ENCODE results near the gene SDHA. TPM values are rescaled to one million over a fixed set of nuclear protein-coding genes. Genes with fewer than 3 reads are reported as not detected.

SDHA gene
- total and polyA plus RNA-seq, 2 donors (not counting 1 experiment from before 2014, with no cell fraction given): 77.2 to 137 TPM

DNA sequence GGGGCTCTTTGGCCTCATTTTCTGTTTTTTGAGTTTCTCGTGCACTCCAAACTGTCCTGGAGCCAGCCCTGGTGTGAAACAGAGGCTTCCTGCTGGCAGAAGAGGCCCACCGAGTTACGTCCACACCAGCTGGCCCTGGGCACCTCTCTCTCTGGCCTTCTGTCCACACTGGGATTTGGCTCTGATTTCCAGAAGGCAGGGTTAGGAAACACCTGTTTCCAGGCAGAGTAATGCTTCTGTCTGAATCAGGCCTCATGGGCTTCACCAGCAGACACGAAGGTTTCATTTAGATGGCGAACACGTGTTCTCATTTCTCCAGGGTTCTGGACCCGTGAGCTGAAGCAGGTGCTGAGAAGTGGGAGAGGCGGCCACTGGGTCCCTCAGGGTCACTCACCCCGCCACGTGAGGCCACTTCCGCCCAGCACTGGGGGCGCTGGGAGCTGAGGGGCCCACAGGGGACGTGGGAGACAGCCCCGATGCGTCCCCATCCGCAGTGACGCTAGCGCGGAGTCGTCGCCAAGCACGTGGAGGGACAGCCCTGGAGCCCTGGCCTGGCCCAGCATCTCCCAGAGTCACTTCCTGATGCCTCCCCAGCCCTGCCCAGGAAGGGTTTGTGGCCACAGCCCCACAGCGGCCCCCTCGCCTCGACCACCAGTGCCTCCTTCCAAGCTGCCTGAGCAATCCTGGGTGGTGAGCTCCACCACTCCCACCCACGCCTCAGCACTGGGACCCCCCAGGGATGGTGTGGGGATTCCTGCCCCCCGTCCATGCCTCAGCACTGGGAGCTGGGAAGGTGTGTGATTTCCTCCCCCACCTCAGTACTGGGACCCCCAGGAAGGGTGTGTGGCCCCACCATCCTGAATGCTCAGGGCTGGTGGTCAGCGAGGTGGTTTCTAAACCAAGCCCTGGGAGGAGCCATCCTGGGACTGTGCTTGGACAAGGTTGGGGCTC is 31.8 kb upstream of the SDHA start:
- no peak overlapping the region for H3K4me3 ChIP-seq (ENCODE audit: control extremely low read depth in 1 of 5, extremely low read depth in 1 of 5, insufficient read depth in 1 of 5, low read depth in 2 of 5, low read length in 4 of 5)
- intact Hi-C loops (cut with micrococcal nuclease): no loop called here
- no peak overlapping the region for H3K4me3 Mint-ChIP-seq
- peaks cover 0 to 20% (median 2%) of the 10 kb centered on the region in 4 experiments for H3K27me3 ChIP-seq (replicated peaks in 1 of 4; ENCODE audit: control extremely low read depth in 1 of 4, control insufficient read depth in 3 of 4, insufficient read depth in 4 of 4, low read length in 3 of 4)
- no peaks in the 10 kb centered on the region for H3K9me3 ChIP-seq (ENCODE audit: control extremely low read depth in 1 of 3, control insufficient read depth in 2 of 3, insufficient read depth in 1 of 3, low read length in 2 of 3)
- no peaks in the 10 kb centered on the region for H4K20me1 ChIP-seq (ENCODE audit: control insufficient read depth, insufficient read depth, low read length, poor library complexity, severe bottlenecking)
- POLR2A ChIA-PET: no interaction called here
- no peak overlapping the region for H3K27ac ChIP-seq (ENCODE audit: low read length in 2 of 2)
- WGBS (ENCODE audit: insufficient coverage): 85% methylated on average over 25 of the region's 28 CpGs
- no peak overlapping the region for H3K27ac Mint-ChIP-seq
- H3K9me3 Mint-ChIP-seq (ENCODE audit: insufficient read depth): no peaks in the 10 kb centered on the region
- H3K79me2 ChIP-seq (ENCODE audit: control insufficient read depth, insufficient read depth, low read length): no peaks in the 10 kb centered on the region
- peaks cover 9 to 17% of the 10 kb centered on the region in 2 donors for H3K4me1 ChIP-seq (ENCODE audit: control insufficient read depth in 2 of 2, insufficient read depth in 2 of 2, low read length in 2 of 2)
- peaks cover 9% of the 10 kb centered on the region for H3K27me3 Mint-ChIP-seq
- ATAC-seq (ENCODE audit: low read depth) (no peak), DNase-seq (no peak)
- H3K9ac ChIP-seq (ENCODE audit: low read length): no peak overlapping the region
- no peak overlapping the region for H3K4me2 ChIP-seq (replicated peaks; ENCODE audit: low read depth, low read length, poor library complexity, severe bottlenecking)
- CTCF ChIA-PET: interaction anchor here (2.6 kb wide), 1 partner anchor 239 kb away, joined by 18 read pairs; no protein-coding TSS in a partner anchor
- TF ChIP-seq CTCF (IDR thresholded peaks at IDR 0.05) (no peak), EZH2 (IDR thresholded peaks at IDR 0.05; ENCODE audit: borderline replicate concordance, insufficient read depth, low read depth, low read length, poor library complexity, severe bottlenecking) (no peak)
- no peak overlapping the region for H2AFZ ChIP-seq (ENCODE audit: insufficient read depth, low read depth, low read length, poor library complexity, severe bottlenecking)
- H3K36me3 ChIP-seq (replicated peaks in 1 of 2; ENCODE audit: control extremely low read depth in 1 of 2, control insufficient read depth in 1 of 2, extremely low read depth in 1 of 2, insufficient read depth in 2 of 2, low read length in 1 of 2): no peaks in the 10 kb centered on the region
- peaks cover 15% of the 10 kb centered on the region for H3K4me1 Mint-ChIP-seq

DNA sequence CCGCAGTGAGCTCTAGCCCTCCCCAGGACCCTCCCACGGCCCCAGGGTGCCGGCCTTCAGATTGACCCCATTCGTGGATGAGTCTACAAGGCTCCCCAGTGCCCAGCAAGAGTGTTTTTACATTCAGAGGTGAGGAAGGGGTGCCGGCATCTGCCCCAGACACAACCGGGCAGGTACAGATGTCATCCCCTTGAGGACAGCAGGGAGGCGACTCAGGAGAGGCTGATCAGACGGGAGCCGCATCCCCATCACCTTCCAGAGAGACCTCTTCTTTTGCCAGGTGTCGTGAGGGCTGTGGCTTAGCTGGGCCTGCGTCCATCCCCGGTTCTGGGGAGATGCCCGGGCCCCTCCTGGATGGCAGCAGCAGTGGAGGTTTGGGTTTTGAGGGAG is 31.1 kb upstream of the SDHA start:
- intact Hi-C loops (cut with micrococcal nuclease): no loop called here
- no peak for ATAC-seq (ENCODE audit: low read depth)
- no peak overlapping the region for H3K4me3 Mint-ChIP-seq

More for the DNA sequence above, 31.1 kb upstream of the SDHA start:
- H3K9me3 Mint-ChIP-seq (ENCODE audit: insufficient read depth): no peaks in the 10 kb centered on the region
- Histone ChIP-seq H3K79me2 (ENCODE audit: control insufficient read depth, insufficient read depth, low read length) (no peaks in the 10 kb centered on the region), H3K9ac (ENCODE audit: low read length) (no peak overlapping the region), H2AFZ (ENCODE audit: insufficient read depth, low read depth, low read length, poor library complexity, severe bottlenecking) (no peak overlapping the region), H4K20me1 (ENCODE audit: control insufficient read depth, insufficient read depth, low read length, poor library complexity, severe bottlenecking) (no peaks in the 10 kb centered on the region), H3K4me2 (replicated peaks; ENCODE audit: low read depth, low read length, poor library complexity, severe bottlenecking) (no peak overlapping the region), H3K4me1 (ENCODE audit: control insufficient read depth in 2 of 2, insufficient read depth in 2 of 2, low read length in 2 of 2) (peaks cover 15 to 19% of the 10 kb centered on the region in 2 donors), H3K9me3 (ENCODE audit: control extremely low read depth in 1 of 3, control insufficient read depth in 2 of 3, insufficient read depth in 1 of 3, low read length in 2 of 3) (no peaks in the 10 kb centered on the region), H3K36me3 (replicated peaks in 1 of 2; ENCODE audit: control extremely low read depth in 1 of 2, control insufficient read depth in 1 of 2, extremely low read depth in 1 of 2, insufficient read depth in 2 of 2, low read length in 1 of 2) (no peaks in the 10 kb centered on the region), H3K27ac (ENCODE audit: low read length in 2 of 2) (no peak overlapping the region), H3K27me3 (replicated peaks in 1 of 4; ENCODE audit: control extremely low read depth in 1 of 4, control insufficient read depth in 3 of 4, insufficient read depth in 4 of 4, low read length in 3 of 4) (peaks cover 0 to 26% (median 2%) of the 10 kb centered on the region in 4 experiments), H3K4me3 (ENCODE audit: control extremely low read depth in 1 of 5, extremely low read depth in 1 of 5, insufficient read depth in 1 of 5, low read depth in 2 of 5, low read length in 4 of 5) (no peak overlapping the region)
- ChIA-PET CTCF (interaction anchor here (2.0 to 2.6 kb wide), 2 partner anchors 238 to 244 kb away, joined by 7 to 18 read pairs; no protein-coding TSS in a partner anchor), POLR2A (no interaction called here)
- H3K27ac Mint-ChIP-seq: no peak overlapping the region
- no peak for DNase-seq
- peaks cover 16% of the 10 kb centered on the region for H3K4me1 Mint-ChIP-seq
- H3K27me3 Mint-ChIP-seq: peaks cover 9% of the 10 kb centered on the region
- TF ChIP-seq CTCF (IDR thresholded peaks at IDR 0.05) (no peak), EZH2 (IDR thresholded peaks at IDR 0.05; ENCODE audit: borderline replicate concordance, insufficient read depth, low read depth, low read length, poor library complexity, severe bottlenecking) (no peak)
- WGBS (ENCODE audit: insufficient coverage): 67% methylated on average over 3 of the region's 13 CpGs

All from B cell (primary cell).